ENCODE data around the gene BMPR1A.
"Not testable (repeated sequence)": the region's sequence is repeated elsewhere in the genome, so short reads cannot be mapped to it uniquely, and the experiment has no call there.

The BMPR1A gene

GRCh38 chr10:86729677-86730076 lies 26.7 kb upstream of the BMPR1A start:
- TF ChIP-seq CTCF (IDR thresholded peaks at IDR 0.05; ENCODE audit: low read depth, low read length): no peak
- no peak for DNase-seq (ENCODE audit: extremely low read depth, low read depth)

- no peak for DNase-seq (ENCODE audit: extremely low read depth, low read depth)
- no peak for TF ChIP-seq CTCF (IDR thresholded peaks at IDR 0.05; ENCODE audit: low read depth, low read length)
These were observed 26.2 kb upstream of the BMPR1A start for GRCh38 chr10:86730227-86730626.

GRCh38 chr10:86732771-86733170 lies 23.6 kb upstream of the BMPR1A start:
- DNase-seq (ENCODE audit: extremely low read depth, low read depth): no peak
- no peak for TF ChIP-seq CTCF (IDR thresholded peaks at IDR 0.05; ENCODE audit: low read depth, low read length)

- no peak for DNase-seq (ENCODE audit: extremely low read depth, low read depth)
- TF ChIP-seq CTCF (IDR thresholded peaks at IDR 0.05; ENCODE audit: low read depth, low read length): no peak
These were observed 23.2 kb upstream of the BMPR1A start for GRCh38 chr10:86733260-86733671.

GRCh38 chr10:86734207-86734988 lies 22.0 kb upstream of the BMPR1A start:
- no peak for DNase-seq (ENCODE audit: extremely low read depth, low read depth)
- no peak for TF ChIP-seq CTCF (IDR thresholded peaks at IDR 0.05; ENCODE audit: low read depth, low read length)

GRCh38 chr10:86735278-86735677 lies 21.1 kb upstream of the BMPR1A start:
- not testable (repeated sequence) for DNase-seq (ENCODE audit: extremely low read depth, low read depth)

GRCh38 chr10:86742230-86742629 lies 14.2 kb upstream of the BMPR1A start:
- DNase-seq (ENCODE audit: extremely low read depth, low read depth): no peak
- no peak for TF ChIP-seq CTCF (IDR thresholded peaks at IDR 0.05; ENCODE audit: low read depth, low read length)
